Measurements from ENCODE around the gene TBC1D12.

DNA sequence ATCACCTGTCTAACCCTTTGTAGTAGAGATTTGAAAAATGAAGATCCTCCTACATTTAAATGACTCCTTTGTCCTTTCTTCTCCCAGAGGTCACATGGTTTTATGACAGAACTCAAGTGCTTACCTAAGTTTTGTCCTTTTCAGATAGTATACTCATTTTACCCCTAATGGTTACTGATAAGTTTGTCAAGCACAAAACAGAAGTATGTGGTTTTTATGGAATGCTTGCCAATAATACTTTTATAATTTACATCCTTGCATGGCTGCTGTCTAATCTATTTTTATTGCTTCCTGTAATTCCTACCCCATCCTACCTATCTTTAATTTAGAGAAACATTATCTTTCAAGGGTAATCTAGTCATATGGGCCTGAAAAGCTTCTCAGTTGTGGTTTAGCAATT, 180.8 kb downstream of the TBC1D12 start:
- TF ChIP-seq POLR2A (IDR thresholded peaks at IDR 0.05) (no peak), CTCF (IDR thresholded peaks at IDR 0.05) (no peak)
